Activated CD4-positive, alpha-beta T cell treated with anti-CD3 and anti-CD28 coated beads, Interleukin-2, amount 50 U/mL, for 16 hours (primary cell): Measurements from ENCODE around the gene ZFPL1.
A peak's percentile ranks its signal among the peaks of the same experiment; 100 is the strongest.

Experiments used
- DNase-seq: peaks from one replicate; pipeline ENCODE4 v3.0.0-alpha.2; 2020

Gene ZFPL1

DNA sequence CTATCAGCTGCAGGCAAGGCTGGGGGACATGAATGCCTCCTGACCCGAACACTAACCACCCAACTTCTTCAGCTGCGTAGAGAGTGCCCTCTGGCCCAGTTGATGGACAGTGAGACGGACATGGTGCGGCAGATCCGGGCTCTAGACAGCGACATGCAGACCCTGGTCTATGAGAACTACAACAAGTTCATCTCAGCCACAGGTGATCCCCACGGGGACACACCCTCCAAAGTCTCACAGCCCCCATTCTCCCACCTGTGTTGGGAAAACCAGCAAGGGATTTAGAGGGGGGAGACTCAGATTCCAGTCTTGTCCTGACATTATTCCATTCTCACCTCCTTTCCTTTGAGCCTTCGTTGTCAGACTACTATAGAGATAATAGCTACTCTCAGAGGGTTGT is 12.9 kb downstream of the ZFPL1 start:
- DNase-seq = no peak

DNA sequence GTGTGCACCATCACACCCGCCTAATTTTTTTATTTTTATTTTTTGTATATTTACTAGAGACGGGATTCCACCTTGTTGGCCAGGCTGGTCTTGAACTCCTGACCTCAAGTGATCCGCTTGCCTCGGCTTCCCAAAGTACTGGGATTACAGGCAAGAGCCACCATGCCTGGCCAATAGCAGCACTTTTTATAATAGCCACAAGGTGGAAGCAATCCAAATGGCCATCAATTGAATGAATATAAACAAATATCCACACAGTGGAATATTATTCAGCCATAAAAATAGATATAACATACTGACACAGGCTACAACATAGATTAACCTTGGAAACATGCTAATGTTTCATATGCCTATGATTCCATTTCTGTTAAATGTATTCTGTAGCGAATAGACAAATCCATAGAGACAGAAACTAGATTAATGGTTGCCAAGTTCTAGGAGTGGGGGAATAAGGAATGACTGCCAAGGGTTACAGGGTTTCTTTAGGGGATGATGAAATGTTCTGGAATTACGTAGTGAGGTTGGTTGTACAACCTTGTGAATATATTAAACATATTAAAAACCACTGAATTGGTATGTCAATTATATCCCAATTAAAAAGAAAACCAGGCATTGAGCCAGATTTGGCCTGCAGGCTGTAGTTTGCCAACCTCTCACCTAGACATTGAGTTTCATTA is 16.8 kb downstream of the ZFPL1 start:
- DNase-seq = no peak

DNA sequence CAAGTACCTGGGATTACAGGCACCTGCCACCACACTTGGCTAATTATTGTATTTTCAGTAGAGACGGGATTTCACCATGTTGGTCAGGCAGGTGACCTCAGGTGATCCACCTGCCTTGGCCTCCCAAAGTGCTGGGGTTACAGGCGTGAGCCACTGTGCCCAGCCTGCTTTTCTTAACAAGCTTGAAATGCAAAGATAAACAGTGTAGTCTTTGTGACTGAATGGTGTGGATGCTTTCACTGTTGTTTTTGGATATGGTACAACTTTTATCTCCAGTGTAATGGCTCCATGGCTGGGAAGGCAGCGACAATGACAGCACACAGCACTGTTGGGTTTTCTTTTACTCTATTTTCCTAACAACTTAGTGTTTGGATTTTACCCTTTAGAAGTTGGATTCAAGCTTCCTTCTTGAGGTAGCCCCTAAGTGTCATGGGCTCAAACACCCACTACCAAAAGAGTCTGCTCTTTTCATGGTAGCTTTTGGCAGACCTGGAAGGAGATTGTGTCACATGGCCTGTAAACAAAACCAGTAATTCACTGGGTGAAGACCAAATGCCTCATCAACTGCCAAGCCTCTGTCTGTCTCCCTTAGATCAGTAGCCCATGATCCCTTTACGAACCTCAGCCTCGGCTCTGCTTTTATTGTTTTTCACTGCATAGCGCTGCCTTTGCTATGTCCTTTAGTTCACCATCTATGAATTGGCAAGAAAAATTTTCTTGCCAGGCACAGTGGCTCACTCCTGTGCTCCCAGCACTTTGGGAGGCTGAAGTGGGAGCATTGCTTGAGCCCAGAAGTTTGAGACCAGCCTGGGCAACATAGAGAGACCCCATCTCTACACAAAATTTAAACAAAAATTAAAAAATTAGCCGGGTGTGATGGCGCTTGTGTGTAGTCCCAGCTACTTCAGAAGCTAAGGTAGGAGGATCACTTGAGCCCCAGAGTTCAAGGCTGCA is 18.4 kb downstream of the ZFPL1 start:
- no peak for DNase-seq

DNA sequence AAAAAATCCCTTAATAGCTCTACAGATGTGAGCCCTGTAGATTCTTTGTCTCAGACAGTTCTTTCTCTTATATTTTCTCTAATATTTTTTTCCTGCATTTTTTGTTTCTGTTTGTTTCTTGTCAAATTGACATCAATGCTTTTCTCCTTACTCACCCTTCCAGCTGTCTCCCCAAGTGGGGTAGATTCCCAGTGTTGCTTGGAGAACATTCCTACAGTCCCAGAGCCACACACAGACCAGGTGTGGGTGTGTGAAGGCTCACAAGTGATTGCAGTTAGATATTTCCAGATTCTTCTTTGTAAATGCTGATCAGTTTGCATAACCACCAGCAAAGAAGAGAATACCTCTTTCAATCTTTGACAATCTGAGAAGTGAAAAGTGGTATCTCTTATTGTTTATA is 19.5 kb downstream of the ZFPL1 start:
- DNase-seq = no peak

DNA sequence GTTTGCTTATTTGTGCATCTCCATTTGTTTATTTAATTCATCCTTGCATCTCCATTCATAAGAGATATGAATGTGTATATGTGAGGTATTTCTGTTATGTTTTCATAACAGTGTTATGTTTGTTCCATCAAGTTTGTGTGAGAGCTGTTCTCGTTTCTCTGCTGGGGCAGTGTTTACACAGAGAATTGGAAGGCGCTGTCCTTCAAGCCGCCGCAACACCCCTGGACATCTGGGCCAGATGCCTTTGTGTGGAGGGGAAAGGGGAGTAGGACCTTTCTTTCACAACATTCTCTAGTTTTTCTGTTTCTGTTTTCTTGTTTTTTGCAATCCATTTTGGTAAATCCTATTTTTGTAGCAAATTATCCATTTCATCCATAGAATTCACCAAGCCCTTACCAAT is 20.6 kb downstream of the ZFPL1 start:
- no peak for DNase-seq

DNA sequence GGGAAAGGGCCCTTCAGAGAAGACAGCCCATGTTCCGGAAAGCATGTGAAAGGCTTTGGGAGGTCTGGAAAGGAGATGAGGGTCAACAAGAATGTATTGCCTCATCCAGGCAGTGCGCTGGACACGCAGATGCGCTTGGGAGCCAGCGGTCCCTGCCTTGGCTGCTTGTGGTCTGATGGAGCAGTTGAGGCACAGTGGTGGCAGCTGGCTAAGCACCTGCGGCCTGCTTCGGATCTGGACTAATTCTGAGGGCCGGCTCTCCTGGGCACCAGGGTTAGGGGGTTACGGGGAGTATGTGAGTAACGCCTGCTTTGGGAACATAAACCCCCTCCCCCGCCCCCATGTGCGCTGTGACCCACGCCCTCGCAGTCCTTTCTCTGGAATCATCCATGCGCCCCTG is 23.1 kb downstream of the ZFPL1 start:
- no peak for DNase-seq

DNA sequence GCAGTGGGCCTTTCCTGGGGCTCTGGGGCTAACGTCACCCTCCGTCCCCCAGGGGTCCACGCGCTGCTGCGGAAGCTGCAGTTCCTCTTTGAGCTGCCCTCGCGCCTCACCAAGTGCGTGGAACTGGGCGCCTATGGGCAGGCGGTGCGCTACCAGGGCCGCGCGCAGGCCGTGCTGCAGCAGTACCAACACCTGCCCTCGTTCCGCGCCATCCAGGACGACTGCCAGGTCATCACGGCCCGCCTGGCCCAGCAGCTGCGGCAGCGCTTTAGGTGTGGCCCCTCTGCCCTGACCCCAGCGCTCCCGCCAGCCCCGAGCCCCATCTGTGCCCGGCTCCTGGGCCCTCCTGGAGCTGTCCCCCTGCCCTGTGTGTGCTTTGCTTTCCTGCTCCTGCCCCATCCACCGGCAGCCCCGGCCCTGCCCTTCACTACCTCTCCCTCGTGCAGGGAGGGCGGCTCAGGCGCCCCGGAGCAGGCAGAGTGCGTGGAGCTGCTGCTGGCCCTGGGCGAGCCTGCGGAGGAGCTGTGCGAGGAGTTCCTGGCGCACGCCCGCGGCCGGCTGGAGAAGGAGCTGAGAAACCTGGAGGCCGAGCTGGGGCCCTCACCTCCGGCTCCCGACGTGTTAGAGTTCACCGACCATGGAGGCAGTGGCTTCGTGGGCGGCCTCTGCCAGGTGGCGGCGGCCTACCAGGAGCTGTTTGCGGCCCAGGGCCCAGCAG is 23.9 kb downstream of the ZFPL1 start:
- DNase-seq = no peak

DNA sequence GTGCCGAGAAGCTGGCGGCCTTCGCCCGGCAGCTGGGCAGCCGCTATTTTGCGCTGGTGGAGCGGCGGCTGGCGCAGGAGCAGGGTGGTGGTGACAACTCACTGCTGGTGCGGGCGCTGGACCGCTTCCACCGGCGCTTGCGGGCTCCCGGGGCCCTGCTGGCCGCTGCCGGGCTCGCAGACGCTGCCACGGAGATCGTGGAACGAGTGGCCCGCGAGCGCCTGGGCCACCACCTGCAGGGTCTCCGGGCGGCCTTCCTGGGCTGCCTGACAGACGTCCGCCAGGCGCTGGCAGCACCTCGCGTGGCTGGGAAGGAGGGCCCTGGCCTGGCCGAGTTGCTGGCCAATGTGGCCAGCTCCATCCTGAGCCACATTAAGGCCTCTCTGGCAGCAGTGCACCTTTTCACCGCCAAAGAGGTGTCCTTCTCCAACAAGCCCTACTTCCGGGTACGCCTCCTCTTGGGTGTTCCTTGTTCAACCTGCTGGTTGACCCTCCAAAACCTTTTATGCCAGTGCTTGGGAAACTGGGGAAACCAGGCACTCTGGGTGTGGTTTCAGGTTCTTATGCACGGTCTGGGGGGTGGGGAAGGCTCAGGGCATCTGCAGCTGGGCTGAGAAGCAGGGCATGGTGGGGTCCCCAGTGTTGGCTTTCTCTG is 24.6 kb downstream of the ZFPL1 start:
- no peak for DNase-seq

DNA sequence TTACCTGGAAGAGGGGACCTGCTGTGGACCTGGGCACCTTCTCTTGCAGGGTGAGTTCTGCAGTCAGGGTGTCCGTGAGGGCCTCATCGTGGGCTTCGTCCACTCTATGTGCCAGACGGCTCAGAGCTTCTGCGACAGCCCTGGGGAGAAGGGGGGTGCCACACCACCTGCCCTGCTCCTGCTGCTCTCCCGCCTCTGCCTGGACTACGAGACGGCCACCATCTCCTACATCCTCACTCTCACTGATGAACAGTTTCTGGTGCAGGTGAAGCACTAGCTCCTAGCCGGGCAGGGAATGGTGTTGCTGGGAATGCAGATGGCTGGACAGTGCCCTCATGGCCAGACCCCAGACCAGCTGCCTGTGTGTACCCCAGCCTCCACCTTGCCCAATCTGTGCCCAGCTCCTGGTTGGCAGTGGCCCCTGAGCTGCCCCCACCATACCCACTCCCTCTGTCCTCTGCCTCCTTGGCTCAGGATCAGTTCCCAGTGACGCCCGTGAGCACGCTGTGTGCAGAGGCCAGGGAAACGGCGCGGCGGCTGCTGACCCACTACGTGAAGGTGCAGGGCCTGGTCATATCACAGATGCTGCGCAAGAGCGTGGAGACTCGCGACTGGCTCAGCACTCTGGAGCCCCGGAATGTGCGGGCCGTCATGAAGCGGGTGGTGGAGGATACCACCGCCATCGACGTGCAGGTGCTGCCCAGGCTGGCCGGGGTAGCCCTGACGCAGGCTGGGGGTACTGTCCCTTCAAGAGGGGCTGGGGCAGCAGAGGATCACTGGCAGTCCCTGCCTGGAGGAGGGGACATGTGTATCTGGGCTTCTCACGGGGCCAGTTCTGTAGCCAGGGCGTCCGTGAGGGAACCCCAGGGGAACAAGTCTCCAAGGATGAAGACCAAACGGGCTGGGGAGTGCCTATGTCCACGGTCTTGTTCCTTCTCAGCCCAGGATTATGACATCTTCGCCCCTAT is 25.5 kb downstream of the ZFPL1 start:
- no peak for DNase-seq

DNA sequence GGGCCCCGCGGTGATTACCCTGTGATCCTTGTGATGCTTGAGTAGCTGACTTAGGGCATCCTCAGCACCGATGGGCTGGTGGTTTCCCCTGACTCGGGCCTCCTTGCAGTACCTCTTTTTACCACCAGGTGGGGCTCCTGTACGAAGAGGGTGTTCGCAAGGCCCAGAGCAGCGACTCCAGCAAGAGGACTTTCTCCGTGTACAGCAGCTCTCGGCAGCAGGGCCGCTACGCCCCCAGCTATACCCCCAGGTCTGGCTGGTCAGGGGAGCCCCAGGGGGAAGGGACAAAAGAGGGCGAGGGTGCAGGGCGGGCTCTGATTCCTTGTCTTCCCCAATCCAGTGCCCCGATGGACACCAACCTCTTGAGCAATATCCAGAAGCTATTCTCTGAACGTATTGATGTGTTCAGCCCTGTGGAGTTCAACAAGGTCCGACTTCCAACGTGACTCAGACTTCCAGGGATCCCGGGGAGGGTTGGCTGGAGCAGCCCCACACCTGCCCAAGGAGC is 26.4 kb downstream of the ZFPL1 start:
- peak; percentile 94 for DNase-seq

DNA sequence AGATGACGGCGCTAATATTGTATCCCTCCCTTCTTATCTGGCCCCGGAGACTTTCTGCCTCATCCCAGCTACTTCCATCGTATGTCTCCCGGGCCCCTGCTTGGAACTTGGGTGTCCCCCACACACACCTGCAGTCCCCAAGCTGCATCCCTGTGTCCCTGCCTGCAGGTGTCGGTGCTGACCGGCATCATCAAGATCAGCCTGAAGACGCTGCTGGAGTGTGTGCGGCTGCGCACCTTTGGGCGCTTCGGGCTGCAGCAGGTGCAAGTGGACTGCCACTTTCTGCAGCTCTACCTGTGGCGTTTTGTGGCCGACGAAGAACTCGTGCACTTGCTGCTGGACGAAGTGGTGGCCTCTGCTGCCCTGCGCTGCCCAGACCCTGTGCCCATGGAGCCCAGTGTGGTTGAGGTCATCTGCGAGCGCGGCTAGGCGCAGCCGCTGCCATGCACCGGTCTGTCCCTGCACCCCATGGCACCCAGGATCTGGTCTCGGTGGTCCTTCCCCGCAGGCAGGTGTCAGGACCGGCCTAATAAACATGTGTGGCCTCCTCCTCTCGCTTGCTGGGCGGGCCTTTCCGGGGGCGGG is 27.2 kb downstream of the ZFPL1 start:
- DNase-seq = no peak

DNA sequence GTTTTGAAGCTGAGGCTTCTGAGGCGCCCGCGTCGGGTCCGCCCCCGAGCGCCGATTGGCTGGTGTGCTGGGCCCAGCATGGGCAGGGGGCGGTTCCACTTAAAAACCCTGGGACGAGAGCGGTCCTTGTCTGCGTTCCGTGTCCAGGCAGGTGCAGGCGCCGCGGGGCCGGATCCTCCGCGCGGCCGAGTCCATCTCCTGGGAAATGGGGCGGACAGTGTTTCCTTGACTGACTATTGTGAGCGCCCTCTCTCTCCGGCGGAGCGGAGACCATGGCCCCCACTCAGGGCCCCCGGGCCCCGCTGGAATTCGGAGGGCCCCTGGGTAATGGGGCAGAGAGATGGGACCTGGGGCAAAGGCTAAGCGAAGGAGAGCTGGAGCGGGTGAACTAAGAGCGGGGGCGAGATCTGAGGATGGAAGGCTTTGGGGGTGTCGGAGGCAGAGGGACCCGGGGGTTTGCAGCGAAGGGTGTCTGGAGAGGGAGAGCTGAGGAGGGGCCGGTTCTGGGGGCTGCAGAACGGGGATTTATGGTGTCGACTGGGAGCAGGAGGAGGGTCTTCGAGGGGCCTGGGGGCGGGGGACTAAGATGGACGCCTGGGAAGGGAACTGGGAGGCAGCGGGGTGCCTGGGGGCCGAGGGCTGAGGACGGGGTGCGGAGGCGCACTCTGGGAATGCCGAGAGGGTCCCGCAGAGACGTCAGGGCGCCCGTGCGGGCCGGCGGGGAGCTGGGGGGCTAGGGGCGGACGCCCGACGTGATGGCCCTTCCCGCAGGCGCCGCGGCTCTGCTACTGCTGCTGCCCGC is 27.9 kb downstream of the ZFPL1 start, which contains the start of gene TM7SF2:
TM7SF2 (plus strand) TSS at position 129 of the 802 bp plus-strand sequence; CDS start at position 273, 144 bp downstream.
- DNase-seq = peak; percentile 96

DNA sequence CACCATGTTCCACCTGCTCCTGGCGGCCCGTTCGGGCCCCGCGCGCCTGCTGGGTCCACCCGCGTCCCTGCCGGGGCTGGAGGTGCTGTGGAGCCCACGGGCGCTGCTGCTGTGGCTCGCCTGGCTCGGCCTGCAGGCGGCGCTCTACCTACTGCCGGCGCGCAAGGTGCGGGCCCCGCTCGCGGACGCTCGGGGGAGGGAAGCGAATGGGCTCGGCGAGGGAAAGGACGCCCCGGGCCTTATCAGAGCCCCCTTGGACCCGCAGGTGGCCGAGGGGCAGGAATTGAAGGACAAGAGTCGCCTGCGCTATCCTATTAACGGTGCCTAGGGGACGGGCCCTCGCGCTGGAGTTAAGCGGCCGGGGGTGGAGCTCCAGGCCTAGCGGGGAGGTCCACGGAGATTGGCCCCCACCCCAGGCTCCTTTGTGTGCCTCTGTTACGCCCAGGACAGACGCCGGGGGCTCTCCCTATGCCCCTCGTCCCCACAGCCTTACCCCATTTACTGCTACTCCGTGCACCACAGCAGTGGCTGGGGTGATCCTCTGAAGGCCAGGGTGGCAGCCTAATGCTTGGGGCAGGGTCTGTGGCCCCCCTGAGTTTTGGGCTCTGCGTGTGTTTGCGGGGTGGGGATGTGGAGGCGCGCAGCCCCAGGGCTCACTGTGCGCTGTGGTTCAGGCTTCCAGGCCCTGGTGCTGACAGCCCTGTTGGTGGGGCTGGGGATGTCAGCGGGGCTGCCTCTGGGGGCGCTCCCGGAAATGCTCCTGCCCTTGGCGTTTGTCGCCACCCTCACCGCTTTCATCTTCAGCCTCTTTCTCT is 28.7 kb downstream of the ZFPL1 start:
- DNase-seq = peak; percentile 80

DNA sequence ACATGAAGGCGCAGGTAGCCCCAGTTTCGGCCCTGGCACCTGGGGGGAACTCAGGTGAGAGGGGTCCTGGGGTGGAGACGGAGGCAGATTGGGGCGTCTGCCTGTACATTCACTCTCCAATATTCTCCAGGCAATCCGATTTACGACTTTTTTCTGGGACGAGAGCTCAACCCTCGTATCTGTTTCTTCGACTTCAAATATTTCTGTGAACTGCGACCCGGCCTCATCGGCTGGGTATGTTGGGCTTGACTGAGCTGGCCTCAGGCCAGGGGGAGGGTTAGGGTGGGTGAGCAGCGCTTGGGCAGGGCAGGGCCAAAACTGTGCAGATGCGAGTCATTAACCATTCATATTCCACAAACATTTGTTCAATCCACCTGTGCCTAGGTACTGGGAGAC is 29.3 kb downstream of the ZFPL1 start:
- no peak for DNase-seq

DNA sequence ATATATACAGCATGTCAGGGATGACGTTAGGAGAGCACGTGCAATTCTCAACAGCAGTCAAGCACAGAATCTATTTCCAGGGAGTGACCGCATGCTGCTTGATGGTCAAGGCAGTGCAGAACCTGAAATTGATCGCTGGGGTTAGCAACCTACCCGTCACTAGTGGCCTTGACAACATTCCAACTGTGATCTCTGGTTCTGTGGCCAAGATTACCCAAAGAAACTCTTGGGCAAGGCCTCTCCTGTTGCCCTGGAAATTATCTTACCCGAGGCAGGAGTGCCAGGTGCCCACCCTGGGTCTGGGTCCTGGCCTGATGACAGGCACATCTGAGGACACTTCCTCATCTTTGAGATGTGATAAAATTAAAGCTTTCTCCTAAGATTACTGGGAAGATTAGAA is 29.8 kb downstream of the ZFPL1 start:
- DNase-seq = no peak

DNA sequence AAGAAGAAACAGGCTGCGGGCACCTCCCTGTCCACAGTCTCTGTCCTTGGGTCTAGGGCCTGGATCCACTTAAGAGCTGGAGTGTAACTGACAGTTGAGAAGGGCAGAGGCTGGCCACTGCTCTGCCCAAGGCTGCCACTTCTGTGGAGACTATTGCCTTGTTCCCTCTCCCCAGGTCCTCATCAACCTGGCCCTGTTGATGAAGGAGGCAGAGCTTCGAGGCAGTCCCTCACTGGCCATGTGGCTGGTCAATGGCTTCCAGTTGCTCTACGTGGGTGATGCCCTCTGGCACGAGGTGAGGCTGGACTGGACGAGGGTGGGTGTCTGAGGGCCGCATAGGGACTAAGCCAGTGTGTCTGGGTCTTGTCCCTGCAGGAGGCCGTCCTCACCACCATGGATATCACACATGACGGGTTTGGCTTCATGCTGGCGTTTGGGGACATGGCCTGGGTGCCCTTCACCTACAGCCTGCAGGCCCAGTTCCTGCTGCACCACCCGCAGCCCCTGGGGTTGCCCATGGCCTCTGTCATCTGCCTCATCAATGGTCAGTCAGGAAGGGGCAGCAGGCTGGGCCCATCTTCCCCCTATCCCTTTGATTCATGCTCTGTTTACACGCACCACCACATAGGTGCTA is 30.6 kb downstream of the ZFPL1 start:
- DNase-seq = no peak

DNA sequence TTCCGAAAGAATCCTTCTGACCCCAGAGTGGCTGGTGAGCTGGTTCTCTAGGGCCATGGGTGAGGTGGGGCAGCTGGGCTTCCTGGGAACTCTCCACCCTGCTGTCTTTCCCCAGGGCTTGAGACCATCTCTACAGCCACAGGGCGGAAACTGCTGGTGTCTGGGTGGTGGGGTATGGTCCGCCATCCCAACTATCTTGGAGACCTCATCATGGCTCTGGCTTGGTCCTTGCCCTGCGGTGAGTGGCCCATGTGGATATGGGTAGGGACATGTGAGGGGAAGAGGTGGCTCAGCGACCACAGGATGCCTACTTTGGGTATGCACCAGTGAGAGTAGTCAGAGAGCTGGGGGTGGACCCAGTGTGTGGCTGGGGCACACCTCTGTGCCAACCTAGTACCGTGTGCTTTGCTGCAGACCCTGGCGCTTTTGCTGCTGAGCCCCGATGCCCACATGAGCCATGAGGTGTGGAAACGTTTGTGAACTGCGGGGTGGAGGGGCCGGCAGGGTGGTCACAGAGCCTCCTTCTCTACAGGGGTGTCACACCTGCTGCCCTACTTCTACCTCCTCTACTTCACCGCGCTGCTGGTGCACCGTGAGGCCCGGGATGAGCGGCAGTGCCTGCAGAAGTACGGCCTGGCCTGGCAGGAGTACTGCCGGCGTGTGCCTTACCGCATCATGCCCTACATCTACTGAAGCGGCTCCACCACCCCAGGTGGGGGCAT is 31.5 kb downstream of the ZFPL1 start:
- no peak for DNase-seq
